GOT3 (cell line): ENCODE data around the gene PGAM2.

Source experiments
- DNase-seq: peaks from one replicate; lab custom pipeline; 2025; ENCODE audit warnings: mixed read lengths; lab: John Stamatoyannopoulos, UW

PGAM2 gene

DNA sequence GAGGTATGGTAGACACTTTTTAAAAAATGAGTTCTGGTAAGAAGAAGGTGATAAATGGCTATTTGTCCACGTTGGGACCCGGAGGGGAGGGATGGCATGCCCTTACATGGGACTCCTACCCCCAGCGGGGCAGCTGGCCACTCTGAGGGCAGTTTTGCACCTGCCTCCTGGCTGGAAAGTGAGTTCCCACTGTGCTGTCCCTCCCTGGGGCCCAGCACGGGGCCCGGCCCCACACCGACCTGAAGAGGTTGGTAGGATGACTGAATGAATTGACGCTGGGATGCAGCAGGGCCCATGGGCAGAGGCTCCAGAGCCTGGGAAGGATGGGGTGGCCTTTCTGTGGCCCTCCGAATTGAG lies 38.2 kb upstream of the PGAM2 start:
- DNase-seq = no peak

DNA sequence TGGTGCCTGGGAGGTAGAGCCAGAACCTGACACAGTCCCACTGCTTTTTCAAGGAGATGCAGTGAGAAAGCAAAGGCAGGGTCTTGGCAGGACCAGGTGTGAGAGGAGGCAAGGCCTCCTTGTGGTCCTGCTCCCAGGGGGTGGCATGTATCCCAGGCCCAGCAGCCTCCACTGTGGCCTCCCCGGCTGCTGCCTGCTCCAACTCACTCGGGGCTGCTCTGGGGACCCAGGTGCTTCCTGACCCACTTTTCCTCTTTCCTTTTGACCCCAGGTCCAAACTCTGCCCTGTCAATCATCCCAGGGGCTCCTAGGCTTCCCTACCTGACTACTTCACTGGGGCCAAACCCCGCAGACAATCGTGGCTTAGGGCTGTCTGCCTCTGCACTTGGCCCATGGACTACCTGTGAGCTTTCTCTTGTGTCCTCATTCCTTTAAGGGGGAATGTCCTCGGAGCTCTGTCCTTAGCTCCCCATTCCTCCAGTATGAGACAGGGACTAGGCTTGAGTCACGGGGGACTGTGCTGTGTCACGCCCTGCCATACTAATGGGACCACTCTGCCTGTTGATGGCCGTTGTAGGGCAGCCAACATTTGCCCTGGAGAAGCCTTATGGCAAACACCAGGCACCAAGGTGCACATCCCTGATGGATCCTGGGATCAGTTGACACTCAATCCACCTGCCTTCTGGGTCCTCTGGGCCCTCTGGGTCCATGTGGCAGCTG lies 37.6 kb upstream of the PGAM2 start:
- no peak for DNase-seq

DNA sequence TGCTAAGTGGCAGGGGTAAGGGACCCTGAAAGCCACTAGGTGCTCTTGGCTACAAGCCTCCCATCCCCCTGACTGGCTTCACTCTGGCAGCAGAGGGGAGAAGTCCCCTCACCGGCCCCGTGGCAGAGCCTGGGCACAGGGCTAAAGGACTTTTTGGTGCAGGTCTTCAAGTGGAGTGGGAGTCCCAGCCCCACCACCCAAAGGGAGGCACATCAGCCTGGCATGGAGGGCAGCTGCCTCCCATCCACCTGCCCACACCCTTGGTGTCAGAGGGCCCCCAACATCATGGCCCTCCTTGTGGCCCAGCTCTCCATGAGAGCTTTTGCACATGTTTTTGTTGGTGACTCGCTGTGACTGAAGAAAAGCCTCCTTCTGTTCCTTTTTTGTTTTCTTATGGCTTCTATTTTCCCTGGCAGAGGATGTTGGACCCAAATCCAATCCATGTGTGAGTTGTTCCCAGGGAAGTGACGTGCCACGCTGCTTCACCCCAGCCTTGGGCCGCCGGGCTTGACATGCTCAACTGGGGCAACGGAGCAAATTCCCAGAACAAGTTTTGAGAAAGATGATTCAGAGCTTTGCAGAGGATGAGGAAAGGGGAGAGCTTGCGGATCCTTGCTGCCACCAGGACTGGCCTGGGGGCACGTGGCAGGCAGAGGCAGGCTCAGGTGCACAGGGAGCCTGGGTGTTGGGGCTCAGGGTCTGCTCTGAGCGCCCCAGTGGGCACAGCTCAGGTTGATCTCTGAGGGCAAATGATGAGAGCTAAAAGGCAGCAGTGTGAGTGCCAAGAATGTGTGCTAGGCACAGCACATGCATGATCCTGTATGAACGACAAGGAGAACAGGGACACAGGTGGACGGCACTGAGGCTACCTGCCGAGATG lies 36.8 kb upstream of the PGAM2 start:
- no peak for DNase-seq

DNA sequence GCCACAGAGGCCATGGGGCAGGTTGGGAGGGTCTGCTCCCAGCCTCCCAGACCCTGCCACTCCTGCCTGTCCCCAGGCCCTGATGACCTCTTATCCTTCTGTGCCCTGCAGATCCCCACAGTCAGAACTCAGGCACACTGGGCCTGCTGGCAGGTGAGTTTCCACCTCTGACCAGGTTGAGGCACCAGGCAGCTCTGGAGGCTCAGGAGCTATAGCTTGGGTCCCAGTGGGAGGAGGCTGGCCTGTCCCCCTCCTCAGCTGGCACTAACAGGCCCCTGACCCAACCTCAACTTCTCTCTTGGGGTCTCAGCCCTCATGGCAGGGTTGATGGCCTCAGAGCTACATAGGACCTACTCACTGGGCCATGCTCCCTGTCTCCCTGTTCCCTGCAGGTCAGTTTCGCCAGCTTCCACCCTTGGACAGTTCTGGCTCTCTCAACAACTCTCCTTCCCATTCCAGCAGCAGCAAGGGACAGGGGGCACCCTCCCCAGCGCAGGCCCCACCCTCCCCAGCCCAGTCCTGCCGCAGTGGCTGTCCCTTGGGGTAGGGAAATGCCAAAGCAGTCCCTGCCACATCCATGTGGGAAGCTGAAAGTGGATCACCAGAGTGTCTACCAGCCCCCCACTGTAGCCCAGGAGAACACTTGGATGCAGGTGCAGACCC lies 36.1 kb upstream of the PGAM2 start:
- no peak for DNase-seq

DNA sequence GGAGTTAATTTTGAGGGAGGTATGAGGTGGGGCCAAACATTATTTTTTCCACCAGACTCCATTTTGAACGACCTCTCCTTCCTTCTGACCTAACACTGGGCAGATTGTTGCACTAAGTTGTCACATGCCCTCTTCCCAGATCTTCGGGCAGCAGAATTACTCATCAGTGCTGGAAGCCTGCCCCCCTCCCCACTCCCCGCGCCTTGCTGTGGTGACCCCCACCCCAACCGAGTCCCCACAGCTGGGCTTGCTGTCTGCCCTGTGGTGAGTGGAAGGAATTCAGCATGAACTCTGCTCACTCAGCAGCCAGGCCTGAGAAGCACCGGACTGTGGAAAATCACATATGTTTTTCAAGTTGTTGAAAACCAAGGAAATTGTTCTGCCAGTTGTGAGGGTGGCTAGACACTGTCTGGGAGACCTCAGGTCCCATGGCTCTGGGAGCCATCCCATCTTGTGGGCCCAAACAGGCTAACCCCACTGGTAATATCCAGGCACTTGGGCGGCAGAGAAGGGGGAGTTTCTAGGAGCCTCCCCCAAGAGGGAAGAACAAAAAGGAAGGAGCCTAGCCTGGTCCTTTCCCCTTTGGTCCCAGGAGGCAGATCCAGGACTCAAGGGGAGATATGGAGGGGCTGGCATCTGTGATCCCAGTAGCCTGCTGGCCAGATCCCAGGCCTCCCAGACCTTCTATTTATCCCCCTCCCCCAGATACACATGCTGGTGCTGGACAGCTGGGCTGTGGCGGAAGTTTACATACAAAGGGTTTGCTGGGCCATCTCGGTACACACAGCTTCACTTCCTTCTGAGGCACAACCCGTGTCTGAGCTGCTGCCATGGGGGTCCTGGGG lies 35.3 kb upstream of the PGAM2 start:
- DNase-seq = no peak

DNA sequence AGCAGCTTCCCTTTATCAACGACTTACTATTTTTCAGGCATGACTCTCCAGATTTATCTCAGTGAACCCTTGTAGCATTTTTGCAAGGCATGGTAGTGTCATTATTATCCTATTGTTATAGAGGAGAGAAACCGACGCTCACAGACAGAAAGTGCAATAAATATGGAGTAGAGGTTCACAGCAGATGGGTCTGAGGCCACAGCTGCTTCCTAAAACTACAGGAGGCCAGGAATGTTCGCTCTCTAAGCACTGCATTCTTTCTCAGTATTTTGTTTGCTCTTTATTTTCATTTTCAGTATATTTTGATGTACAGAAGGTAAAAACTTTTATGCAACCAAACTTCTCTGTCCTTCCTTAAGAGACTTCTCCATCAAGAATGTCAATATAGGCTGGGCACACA lies 34.3 kb upstream of the PGAM2 start:
- no peak for DNase-seq

DNA sequence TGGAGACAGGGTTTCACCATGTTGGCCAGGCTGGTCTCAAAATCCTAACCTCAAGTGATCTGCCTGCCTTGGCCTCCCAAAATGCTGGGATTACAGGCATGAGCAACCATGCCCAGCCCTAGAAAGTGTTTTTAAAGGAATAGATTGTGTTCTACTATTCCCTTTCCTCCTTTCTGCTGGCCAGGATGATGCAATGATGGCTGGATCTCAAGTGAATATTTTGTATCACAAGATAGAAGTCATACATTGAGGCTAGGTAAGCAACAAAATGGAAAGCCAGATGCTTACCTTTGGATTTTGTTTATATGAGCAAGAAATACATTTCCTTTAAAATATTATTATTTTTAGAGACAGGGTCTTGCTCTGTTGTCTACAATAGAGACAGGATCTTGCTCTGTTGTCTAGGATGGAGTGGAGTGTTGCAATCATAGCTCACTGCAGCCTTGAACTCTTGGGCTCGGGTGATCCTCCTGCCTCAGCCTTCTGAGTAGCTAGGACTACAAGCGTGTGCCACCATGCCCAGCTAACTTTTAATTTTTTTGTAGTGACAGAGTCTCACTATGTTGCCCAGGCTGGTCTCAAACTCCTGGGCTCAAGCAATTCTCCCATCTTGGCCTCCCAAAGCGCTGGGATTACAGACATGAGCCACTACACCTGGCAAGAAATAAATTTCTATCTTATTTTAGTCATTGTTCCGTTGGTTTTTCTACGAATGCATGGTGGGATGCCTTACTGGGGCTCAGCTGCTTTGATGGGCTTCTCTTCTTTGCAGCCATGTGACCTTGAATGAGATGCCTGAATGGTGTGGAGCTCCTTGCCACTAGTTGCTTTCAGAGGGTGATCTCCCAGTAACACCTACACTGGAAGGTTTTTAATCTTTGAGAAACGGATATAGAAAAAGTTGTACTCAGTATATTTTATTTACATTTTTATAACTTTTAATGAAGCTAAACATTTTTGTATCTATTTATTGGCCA lies 33.0 kb upstream of the PGAM2 start:
- no peak for DNase-seq

DNA sequence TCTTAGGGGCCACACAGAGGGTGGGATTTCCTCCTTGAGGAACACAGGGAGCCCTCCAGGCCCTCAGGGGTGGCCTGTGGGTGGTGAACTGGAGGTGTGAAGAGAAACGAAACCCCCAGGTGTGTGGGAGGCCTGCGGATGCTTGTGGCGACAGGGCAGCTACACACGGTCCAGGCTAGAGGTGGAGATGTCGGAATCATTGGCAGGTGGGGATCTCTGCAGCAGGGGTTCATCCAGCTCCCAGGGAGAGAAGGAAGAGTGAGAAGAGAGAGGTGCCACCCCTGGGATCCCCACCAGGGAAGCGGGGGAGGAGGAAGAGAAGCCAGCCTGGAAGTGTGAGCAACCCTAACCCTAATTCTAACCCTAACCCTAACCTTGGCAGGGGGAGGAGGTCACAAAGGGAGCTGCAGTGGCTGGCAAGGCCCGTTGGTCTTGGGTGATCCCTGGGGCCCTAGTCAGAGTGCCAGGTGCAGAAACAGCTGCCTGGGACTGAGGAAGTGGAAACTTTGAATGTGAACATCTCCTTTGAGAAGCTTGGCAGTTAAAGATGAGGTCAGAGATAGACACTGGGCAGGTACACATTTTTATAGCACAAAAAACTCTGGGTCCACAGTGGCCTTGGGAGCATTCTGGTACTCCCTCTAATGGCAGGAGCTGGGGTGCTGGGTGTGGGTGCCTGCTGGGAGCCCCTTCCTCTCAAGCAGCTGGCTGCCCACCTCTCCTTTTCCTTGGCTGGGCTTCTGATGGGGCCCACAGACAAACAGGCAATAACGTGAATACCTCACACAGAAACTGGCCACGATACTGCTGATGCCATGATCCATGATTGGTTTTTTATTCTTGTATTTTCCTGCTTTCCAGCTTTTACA lies 31.9 kb upstream of the PGAM2 start:
- DNase-seq = no peak

DNA sequence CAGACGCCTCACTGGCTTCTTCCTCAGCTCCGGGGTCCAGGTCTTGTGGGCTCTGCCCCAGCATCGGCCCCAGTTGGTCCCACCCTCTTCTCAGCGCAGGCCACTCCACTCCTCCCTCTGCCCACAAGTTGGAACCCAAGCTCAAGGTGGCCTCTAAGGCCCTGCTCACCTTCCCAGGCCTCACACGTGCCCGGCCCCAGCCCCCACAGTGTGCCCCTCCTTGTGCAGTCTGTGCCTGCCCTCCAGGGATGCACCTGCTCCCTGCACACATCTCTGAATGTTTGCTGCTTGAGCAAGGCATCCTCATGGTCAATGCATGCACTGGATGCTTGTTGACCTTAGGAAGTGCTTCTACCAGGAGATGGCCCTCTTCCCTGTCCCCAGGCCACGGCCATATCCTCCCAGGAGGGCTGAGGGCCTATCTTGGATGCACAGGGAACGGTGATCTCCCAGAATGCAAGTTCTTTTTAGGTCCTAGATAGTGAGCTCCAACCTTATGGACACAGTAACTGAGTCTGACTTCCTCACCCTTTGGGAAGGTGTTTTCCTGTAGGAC lies 31.0 kb upstream of the PGAM2 start:
- no peak for DNase-seq

DNA sequence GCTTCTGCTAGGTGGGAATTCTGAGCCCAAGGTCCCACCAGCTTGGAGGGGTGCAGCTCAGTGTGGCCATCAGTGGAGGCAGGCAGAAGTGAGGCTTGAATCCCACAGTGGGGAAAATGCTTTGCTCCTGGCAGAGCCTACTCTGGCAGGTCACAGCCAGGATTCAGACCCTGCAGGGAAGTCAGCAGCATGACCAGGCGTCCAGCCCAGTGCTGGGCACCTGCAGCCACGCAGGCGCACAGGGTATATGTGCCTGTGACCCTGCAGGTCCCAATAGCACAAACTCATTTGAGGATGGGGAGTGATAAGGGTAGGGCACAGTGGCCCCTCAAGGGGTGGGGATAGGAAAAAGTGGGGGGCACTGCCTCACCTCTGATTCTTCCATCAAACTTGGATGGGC lies 30.4 kb upstream of the PGAM2 start:
- no peak for DNase-seq

DNA sequence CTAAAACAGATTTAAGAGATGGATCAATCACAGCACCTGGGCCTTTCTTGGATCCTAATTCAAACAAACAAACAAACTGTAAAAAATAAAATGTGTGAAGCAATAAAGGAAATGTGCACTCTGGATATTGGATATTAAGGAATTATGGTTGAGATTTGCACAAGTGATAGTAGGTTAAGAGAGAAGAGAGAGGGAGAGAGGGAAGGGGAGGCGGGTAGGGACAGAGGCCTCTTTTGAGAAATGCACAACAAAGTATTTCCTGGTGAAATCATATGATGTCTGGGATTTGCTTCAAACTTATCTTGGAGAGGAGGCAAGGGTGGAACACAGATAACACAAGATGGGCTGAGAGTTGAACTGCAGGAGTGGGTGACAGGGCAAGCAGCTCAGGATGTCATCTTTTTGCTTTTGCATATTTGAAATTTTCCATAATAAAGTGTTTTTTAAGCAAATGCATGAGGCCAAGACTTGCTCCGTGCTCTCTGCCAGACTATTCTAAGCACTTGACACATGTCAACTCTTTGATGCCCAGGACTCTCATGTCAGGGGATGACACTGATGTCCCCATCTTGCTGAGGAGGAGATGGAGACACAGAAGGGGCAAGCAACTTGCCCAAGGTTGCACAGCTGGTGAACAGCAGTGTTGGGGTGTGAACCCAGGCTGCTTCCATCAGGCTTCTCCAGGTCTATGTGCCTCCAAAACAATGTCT lies 29.7 kb upstream of the PGAM2 start:
- DNase-seq = no peak

DNA sequence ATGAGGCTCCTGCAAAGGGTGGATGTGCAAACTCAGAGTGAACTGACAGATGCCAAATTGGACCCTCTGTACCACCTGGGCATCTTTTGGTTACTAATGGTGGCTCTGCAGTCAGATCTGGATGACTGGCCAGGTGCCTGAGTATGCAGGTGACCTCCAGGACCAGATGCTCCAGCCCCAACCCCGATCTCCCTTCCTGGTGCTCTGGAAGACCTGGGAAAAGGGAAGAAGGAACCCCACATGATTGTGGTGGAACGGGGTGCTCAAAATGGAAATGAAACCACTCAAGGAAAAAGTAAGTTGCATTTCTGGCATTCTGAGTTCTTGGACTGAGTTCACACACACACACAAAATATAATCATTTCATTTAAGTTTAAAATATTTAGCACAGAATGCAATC lies 29.0 kb upstream of the PGAM2 start:
- no peak for DNase-seq

DNA sequence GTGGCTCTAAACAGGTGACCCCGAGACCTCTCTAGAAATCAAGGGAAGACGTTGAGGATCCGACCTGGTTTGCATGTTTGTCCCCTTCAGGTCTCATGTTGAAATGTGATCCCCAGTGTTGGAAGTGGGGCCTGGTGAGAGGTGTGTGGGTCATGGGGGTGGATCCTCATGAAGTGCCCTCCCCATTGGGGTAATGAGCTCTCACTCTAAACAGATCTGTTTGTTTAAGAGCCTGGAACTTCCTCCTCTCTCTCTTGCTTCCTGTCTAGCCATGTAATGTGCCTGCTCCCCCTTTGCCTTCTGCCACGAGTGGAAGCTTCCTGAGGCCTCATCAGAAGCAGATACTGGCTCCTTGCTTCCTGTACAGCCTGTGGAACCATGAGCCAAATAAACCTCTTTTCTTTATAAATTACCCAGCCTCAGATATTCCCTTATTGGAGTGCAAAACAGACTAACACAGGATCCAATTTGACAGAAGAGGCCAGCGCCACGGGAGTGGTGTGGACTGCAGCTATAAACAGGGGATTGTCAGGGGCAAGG lies 27.8 kb upstream of the PGAM2 start:
- no peak for DNase-seq

DNA sequence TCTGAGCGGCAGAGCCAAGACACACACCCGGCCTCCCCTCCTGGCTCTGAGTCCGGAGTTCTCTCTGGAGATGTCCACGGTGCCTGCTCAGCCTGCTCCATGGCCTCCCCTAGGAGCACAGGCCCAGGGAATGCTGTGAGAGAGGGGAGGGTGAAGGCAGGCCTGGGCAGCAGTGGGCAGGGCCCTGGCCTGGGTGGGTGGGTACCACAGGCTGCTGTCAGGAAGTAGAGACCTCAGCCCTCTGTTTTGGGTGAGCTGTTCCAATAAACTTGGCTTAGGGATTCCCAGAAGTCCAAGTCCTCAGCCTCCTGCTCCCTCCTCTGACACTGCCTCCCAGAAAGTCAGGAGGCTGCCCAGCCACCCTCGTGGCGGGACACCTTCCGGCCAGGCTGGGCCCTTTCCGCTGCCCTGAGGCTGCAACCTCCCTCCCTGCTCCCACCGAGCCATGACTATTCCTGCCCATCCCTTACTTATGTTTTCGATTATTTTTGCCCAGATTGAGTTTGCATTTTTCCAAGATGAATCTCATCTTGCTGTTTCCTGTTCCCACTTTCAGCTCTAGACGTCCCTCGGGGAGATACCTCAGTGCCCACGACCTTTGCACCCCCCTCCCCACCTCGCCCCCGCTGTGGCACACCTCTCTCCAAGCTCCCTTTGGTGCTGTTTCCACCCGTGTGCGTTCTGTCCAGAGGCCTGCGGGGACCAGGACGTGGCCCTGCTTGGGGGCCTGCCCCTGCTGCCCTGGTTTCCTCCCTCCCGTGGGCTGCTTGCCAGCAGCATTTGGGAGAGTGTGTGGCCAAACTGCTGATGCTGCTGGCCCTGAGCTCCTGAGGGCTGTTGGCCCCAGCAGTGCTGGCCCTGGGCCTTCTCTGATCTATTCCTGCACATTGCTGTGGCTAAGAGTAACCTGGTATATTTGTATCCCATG lies 22.8 kb upstream of the PGAM2 start:
- DNase-seq = peak; percentile 70

DNA sequence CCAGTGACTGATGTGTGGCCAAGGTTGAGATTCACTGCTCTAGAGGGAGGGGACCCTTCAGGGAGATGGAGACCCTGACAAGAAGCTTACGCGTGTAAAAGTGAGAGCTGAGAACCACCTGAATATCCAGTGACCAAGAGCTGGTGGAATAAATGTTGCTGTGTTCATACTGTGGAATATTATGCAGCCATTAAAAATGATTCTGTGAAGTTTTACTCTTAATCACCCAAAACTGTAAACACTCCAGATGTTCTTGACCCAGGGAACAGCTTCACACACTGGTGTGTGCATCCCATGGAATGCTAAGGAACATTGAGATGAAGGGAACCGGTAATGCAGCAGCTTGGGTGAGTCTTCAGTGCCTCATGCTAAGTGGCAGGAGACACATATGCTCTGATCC lies 21.3 kb upstream of the PGAM2 start:
- no peak for DNase-seq

DNA sequence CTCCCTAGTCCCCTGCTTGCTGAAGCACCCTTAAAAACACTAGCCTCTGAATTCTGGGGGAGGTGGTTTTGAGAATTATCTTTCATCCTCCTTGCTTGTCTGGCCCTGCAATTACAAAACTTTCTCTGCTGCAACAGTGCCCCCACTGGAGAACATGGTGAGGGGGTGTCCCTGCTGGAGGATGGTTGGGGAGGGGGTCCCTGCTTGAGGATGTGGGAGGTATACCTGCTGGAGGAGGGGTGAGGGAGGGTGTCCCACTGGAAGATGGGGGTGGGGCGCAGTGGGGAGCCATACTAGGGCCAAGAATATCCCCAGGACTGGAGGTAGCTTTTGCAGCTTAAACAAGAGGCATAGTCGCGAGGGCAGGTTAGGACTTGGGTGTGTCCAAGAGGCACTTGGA lies 20.2 kb upstream of the PGAM2 start:
- DNase-seq = no peak

DNA sequence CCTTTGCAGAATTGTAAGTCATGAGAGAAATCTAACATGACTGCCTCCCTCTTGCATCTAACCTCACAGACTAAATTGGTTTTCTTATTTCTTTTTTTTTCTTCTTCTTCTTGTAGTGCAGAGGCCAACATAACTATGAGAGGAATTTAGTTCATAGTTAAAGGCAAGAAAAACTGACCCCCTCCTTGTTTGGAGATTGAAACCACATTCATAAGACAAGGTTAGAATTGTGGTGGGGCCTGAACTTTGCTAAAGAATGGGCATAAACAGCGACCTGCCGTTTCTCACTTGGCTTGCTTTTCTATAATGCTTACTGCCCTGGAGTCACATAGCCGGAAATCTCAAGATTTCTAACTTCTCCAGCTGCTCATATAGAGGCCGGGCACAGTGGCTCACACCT lies 19.3 kb upstream of the PGAM2 start:
- no peak for DNase-seq

DNA sequence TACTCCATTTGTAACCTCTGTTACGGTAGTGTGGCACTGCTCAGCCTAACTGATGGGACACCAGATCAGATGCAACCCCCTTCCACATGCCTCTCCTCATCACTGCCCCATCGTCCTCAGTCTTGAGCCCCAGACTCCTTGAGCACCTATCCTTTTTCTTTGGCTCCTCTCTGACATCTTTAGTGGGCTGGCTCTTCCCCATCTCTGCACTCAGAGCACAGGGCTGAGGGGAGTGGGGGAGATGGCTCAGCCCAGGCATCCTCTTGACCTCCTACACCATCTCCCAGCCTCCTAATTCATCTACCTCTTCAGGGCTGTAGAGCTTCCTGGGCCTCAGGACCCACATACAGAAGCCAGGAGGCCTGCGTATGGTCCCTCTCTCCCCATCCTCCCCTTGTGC lies 18.4 kb upstream of the PGAM2 start:
- no peak for DNase-seq
